Testis (tissue), 2 donors: ENCODE measurements around the gene SMYD3.

ENCODE experiments used
- CTCF ChIP-seq, 3 experiments: fragments of 450-650 bp in 2 of 3; fragments of 200-600 bp in 1 of 3; sonication (generic) in 1 of 3; IDR thresholded peaks; one replicate each; pipeline ENCODE4 v1.5.1; 2016 to 2019; ENCODE audit warnings: antibody characterized with exemption in 3 of 3, mild to moderate bottlenecking in 2 of 3, moderate library complexity in 1 of 3
- POLR2A ChIP-seq: fragments of 450-650 bp; IDR thresholded peaks from one replicate; pipeline ENCODE4 v1.6.1; 2017; ENCODE audit warnings: antibody characterized with exemption, mild to moderate bottlenecking, moderate library complexity

- TF ChIP-seq CTCF (IDR thresholded peaks at IDR 0.05), result no peak
- no peak for TF ChIP-seq POLR2A
These were observed 30.3 kb downstream of the SMYD3 start for GRCh38 chr1:246476771-246477170.
